Epithelial cell of esophagus (primary cell): ENCODE results near the gene XKR8.
"Not testable (repeated sequence)": the region's sequence is repeated elsewhere in the genome, so short reads cannot be mapped to it uniquely, and the experiment has no call there.

Experiments used
- DNase-seq: peaks from one replicate; pipeline ENCODE4 v3.0.0; 2010; ENCODE audit warnings: low read depth
- H3K4me3 ChIP-seq: 2 replicates; pipeline ENCODE4 v1.5.1; 2011; ENCODE audit warnings: mild to moderate bottlenecking, low read length, control low read depth
- CTCF ChIP-seq: IDR thresholded peaks from 2 replicates; pipeline ENCODE4 v1.5.1; 2011; ENCODE audit warnings: low read depth, mild to moderate bottlenecking, low read length, control low read depth, inconsistent platforms; ENCODE audit not compliant: insufficient read depth; ENCODE audit errors: missing control alignments

XKR8 gene

GRCh38 chr1:28002600-28002999 is 42.8 kb downstream of the XKR8 start:
- H3K4me3 ChIP-seq: no peak overlapping the region
- no peak for TF ChIP-seq CTCF
- DNase-seq: no peak

GRCh38 chr1:28003117-28003516 is 43.3 kb downstream of the XKR8 start:
- not testable (repeated sequence) for DNase-seq

GRCh38 chr1:28010969-28011368 is 51.2 kb downstream of the XKR8 start:
- TF ChIP-seq CTCF: no peak
- no peak for DNase-seq
- H3K4me3 ChIP-seq: no peak overlapping the region

More at GRCh38 chr1:28003117-28003516, 43.3 kb downstream of the XKR8 start:
- not testable (repeated sequence) for H3K4me3 ChIP-seq
